CD14-positive monocyte (primary cell): Measurements from ENCODE around the gene GFOD1. TPM values are rescaled to one million over a fixed set of nuclear protein-coding genes. Genes with fewer than 3 reads are reported as not detected.
"Not testable (repeated sequence)": the region's sequence is repeated elsewhere in the genome, so short reads cannot be mapped to it uniquely, and the experiment has no call there.

Experiments
- DNase-seq, 3 donors: peaks; one replicate each; pipeline ENCODE4 v3.0.0-alpha.2; 2011 to 2022
- H2AFZ ChIP-seq: 2 replicates; pipeline ENCODE4 v1.6.0; 2012; ENCODE audit warnings: mild to moderate bottlenecking, low read depth, low read length, inconsistent platforms; ENCODE audit not compliant: insufficient read depth, poor library complexity, severe bottlenecking
- H3K27ac ChIP-seq, 2 donors: 1 replicate in 1 of 2; 2 replicates in 1 of 2; pipeline ENCODE4 v1.5.1; 2012 to 2013; ENCODE audit warnings: low read length in 2 of 2, control low read depth in 1 of 2, inconsistent platforms in 1 of 2, low read depth in 1 of 2, mild to moderate bottlenecking in 1 of 2
- H3K27me3 ChIP-seq, 2 donors: one replicate each; pipeline versions ENCODE4 v1.6.0 to v1.6.1; 2011 to 2013; ENCODE audit warnings: low read length in 2 of 2; ENCODE audit not compliant: control insufficient read depth in 2 of 2, insufficient read depth in 2 of 2
- H3K36me3 ChIP-seq, 2 donors: replicated peaks in 1 of 2; 1 replicate in 1 of 2; 2 replicates in 1 of 2; pipeline versions ENCODE4 v1.5.1 to v1.6.1; 2012 to 2013; ENCODE audit warnings: low read length in 2 of 2, control low read depth in 1 of 2, inconsistent platforms in 1 of 2, mild to moderate bottlenecking in 1 of 2; ENCODE audit not compliant: insufficient read depth in 2 of 2, control insufficient read depth in 1 of 2
- H3K4me1 ChIP-seq, 2 donors: 1 replicate in 1 of 2; 2 replicates in 1 of 2; pipeline versions ENCODE4 v1.5.1 to v1.6.1; 2012 to 2013; ENCODE audit warnings: low read length in 2 of 2, control low read depth in 1 of 2, inconsistent platforms in 1 of 2, mild to moderate bottlenecking in 1 of 2, moderate library complexity in 1 of 2; ENCODE audit not compliant: insufficient read depth in 2 of 2, control insufficient read depth in 1 of 2
- H3K4me2 ChIP-seq: replicated peaks from 2 replicates; pipeline ENCODE3; 2012; ENCODE audit warnings: low read length, moderate library complexity, mild to moderate bottlenecking; ENCODE audit not compliant: poor library complexity, severe bottlenecking; ENCODE audit errors: extremely low read depth
- H3K4me3 ChIP-seq, 3 experiments: fragments of 200-600 bp in 1 of 3; sonication (generic) in 1 of 3; replicated peaks in 1 of 3; 1 replicate in 2 of 3; 2 replicates in 1 of 3; pipeline ENCODE4 v1.5.1; 2011 to 2013; ENCODE audit warnings: low read length in 3 of 3, mild to moderate bottlenecking in 3 of 3, control low read depth in 2 of 3, low read depth in 2 of 3, inconsistent platforms in 1 of 3, moderate library complexity in 1 of 3
- H3K79me2 ChIP-seq: 2 replicates; pipeline ENCODE4 v1.6.0; 2012; ENCODE audit warnings: mild to moderate bottlenecking, control low read depth, inconsistent platforms, low read length, moderate library complexity; ENCODE audit not compliant: insufficient read depth
- H3K9ac ChIP-seq: 2 replicates; pipeline ENCODE4 v1.6.0; 2017; ENCODE audit warnings: low read length, mild to moderate bottlenecking; ENCODE audit not compliant: insufficient read depth, poor library complexity, severe bottlenecking
- H3K9me3 ChIP-seq, 2 donors: replicated peaks in 1 of 2; 1 replicate in 1 of 2; 2 replicates in 1 of 2; pipeline versions ENCODE4 v1.5.1 to v1.6.1; 2012 to 2013; ENCODE audit warnings: low read length in 2 of 2, control low read depth in 1 of 2; ENCODE audit not compliant: control insufficient read depth in 1 of 2, insufficient read depth in 1 of 2
- H4K20me1 ChIP-seq: 2 replicates; pipeline ENCODE4 v1.6.0; 2012; ENCODE audit warnings: mild to moderate bottlenecking, low read length, control low read depth, moderate library complexity; ENCODE audit not compliant: insufficient read depth
- H3K27ac Mint-ChIP-seq, 7 donors: one replicate each; pipeline ENCODE4 v1.8.0; 2020; ENCODE audit warnings: mild to moderate bottlenecking in 7 of 7, mixed read lengths in 7 of 7, moderate library complexity in 6 of 7, inconsistent platforms in 2 of 7
- H3K27me3 Mint-ChIP-seq, 3 donors: one replicate each; pipeline ENCODE4 v1.8.0; 2021 to 2022; ENCODE audit warnings: low read depth in 3 of 3, mild to moderate bottlenecking in 3 of 3, mixed read lengths in 3 of 3, moderate library complexity in 3 of 3, inconsistent platforms in 1 of 3
- H3K36me3 Mint-ChIP-seq, 2 donors: one replicate each; pipeline ENCODE4 v1.8.0; 2020; ENCODE audit warnings: mixed read lengths in 2 of 2, inconsistent platforms in 1 of 2, mild to moderate bottlenecking in 1 of 2
- H3K4me1 Mint-ChIP-seq: one replicate; pipeline ENCODE4 v1.8.0; 2020; ENCODE audit warnings: mild to moderate bottlenecking, mixed read lengths
- H3K4me3 Mint-ChIP-seq, 2 donors: one replicate each; pipeline ENCODE4 v1.8.0; 2020; ENCODE audit warnings: mild to moderate bottlenecking in 2 of 2, mixed read lengths in 2 of 2, moderate library complexity in 1 of 2
- H3K9me3 Mint-ChIP-seq, 7 donors: one replicate each; pipeline ENCODE4 v1.8.0; 2020 to 2022; ENCODE audit warnings: mixed read lengths in 7 of 7, mild to moderate bottlenecking in 6 of 7, moderate library complexity in 6 of 7, inconsistent platforms in 2 of 7
- CTCF ChIP-seq: fragments of 200-600 bp; IDR thresholded peaks from one replicate; pipeline ENCODE4 v1.8.0; 2022; ENCODE audit warnings: antibody characterized with exemption, mild to moderate bottlenecking
- WGBS: methylation state at CpG from one replicate; pipeline ENCODE4 v1.1.5; 2013; ENCODE audit warnings: missing lambda C conversion rate; ENCODE audit not compliant: insufficient coverage; 5-methylcytosine and 5-hydroxymethylcytosine counted together
- intact Hi-C, 2 donors: fragments of 100-400 bp; cut with micrococcal nuclease; formaldehyde crosslinking; loops; one replicate each; pipeline versions ENCODE4 v1.15.0 to v1.15.1; 2023
- polyA plus RNA-seq, 3 donors: library from polyadenylated mRNA; depleted of rRNA in 1 of 3; unstranded in 2 of 3; stranded (reverse) in 1 of 3; fragments of 300-500 nt in 2 of 3; fragments of >200 nt in 1 of 3; fragmentation: Illumina TruSeq in 2 of 3; gene quantifications; 1 replicate in 2 of 3; 2 replicates in 1 of 3; pipeline ENCODE4 v1.2.3, GENCODE V29; 2012 to 2021

The GFOD1 gene
- polyA plus RNA-seq, 3 donors, result 2.4 to 8.7 (median 2.4) TPM

DNA sequence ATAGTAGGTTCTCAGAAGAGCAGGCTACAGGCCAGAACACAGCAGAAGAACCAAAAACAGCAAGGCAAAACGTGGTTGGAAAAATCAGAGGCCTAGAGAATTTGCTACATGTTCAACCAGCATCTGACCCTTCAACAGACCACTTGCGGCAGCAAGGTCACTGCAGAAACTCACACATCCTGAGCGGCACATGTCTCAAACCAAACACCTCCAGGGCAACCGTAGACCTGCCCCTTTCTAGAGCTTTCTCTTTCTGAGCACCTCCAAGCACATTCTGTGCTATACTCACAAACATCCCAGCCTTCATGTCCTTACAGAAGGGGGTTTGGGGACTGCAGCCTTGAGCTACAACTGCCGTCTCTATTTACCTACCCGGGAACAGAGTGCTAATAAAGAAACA, 52.6 kb downstream of the GFOD1 start:
- intact Hi-C loops, result no loop called here
- peaks cover 12% of the 10 kb centered on the region for H3K79me2 ChIP-seq

DNA sequence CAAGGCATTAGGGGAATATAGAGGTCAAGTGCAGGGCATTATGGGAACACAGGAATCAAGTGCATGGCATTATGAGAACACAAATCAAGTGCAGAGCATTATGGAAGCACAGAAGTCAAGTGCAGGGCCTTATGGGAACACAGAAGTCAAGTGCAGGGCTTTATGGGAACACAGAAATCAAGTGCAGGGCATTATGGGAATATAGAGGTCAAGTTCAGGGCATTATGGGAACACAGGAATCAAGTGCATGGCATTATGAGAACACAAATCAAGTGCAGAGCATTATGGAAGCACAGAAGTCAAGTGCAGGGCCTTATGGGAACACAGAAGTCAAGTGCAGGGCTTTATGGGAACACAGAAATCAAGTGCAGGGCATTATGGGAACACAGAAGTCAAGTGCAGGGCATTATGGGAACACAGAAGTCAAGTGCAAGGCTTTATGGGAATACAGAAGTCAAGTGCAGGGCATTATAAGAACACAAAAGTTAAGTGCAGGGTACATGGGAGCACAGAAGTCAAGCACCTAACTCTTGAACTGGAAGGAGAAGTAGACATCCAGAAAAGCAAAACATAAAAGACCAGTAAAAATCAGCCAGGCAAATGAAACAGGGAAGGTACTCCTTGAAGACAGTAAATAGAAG, 53.1 kb downstream of the GFOD1 start:
- intact Hi-C loops, H3K4me3 ChIP-seq, H3K9me3 ChIP-seq, H3K4me2 ChIP-seq, DNase-seq, H3K9ac ChIP-seq, H3K36me3 ChIP-seq, H3K27me3 Mint-ChIP-seq, H2AFZ ChIP-seq, H3K36me3 Mint-ChIP-seq, H3K27me3 ChIP-seq, H4K20me1 ChIP-seq: not testable (repeated sequence)
- Mint-ChIP-seq H3K4me1 (peaks cover 40% of the 10 kb centered on the region), H3K27ac (peak overlapping the region; percentile 87 to 96 (median 93)), H3K9me3 (peaks cover 5 to 12% (median 8%) of the 10 kb centered on the region in 7 donors), H3K4me3 (peak overlapping the region in 1 of 2 donors; percentile 17)
- Histone ChIP-seq H3K27ac (peak overlapping the region; percentile 61 to 80), H3K4me1 (peaks cover 28 to 33% of the 10 kb centered on the region in 2 donors), H3K79me2 (peaks cover 12% of the 10 kb centered on the region)

More for the DNA sequence above, 52.6 kb downstream of the GFOD1 start:
- no peak for DNase-seq
- peaks cover 5 to 12% (median 8%) of the 10 kb centered on the region in 7 donors for H3K9me3 Mint-ChIP-seq
- Histone ChIP-seq H3K4me3 (no peak overlapping the region), H3K36me3 (no peaks in the 10 kb centered on the region), H3K27me3 (no peaks in the 10 kb centered on the region), H2AFZ (no peak overlapping the region), H3K27ac (peak overlapping the region in 1 of 2 donors; percentile 80), H3K4me1 (peaks cover 28 to 33% of the 10 kb centered on the region in 2 donors), H4K20me1 (no peaks in the 10 kb centered on the region), H3K9me3 (peaks cover 4% of the 10 kb centered on the region in 2 donors), H3K4me2 (no peak overlapping the region), H3K9ac (no peak overlapping the region)
- 93% methylated on average over 4 of the region's 6 CpGs for WGBS
- peaks cover 0 to 2% of the 10 kb centered on the region in 2 donors for H3K36me3 Mint-ChIP-seq
- H3K4me3 Mint-ChIP-seq, result no peak overlapping the region
- peaks cover 0 to 2% (median 0%) of the 10 kb centered on the region in 3 donors for H3K27me3 Mint-ChIP-seq
- H3K4me1 Mint-ChIP-seq, result peaks cover 38% of the 10 kb centered on the region
- peak overlapping the region in 5 of 7 donors; percentile 87 to 96 (median 93) for H3K27ac Mint-ChIP-seq
- no peak for TF ChIP-seq CTCF
